Lung (tissue), 12 donors: Measurements from ENCODE around the gene SLCO2B1. TPM values are rescaled to one million over a fixed set of nuclear protein-coding genes. Genes with fewer than 3 reads are reported as not detected.

Experiments used
- ATAC-seq: fragments of 200-7000 bp; cut with Tn5 transposase; one replicate; pipeline ENCODE4 v1.9.1; 2020; ENCODE audit warnings: moderate number of reproducible peaks; ENCODE audit not compliant: insufficient read depth, low FRiP score
- DNase-seq, 3 donors: peaks; one replicate each; pipeline ENCODE4 v3.0.0-alpha.2; 2013 to 2017
- H3K27ac ChIP-seq, 2 donors: one replicate each; pipeline ENCODE4 v1.5.1; 2013; ENCODE audit warnings: mild to moderate bottlenecking in 2 of 2, moderate library complexity in 2 of 2, control low read depth in 1 of 2, inconsistent platforms in 1 of 2, low read depth in 1 of 2, low read length in 1 of 2
- H3K27me3 ChIP-seq, 3 donors: one replicate each; pipeline ENCODE4 v1.5.1; 2013; ENCODE audit warnings: low read length in 2 of 3; ENCODE audit not compliant: control insufficient read depth in 3 of 3, insufficient read depth in 3 of 3
- H3K36me3 ChIP-seq, 4 donors: one replicate each; pipeline ENCODE4 v1.5.1; 2013; ENCODE audit warnings: low read length in 4 of 4, mild to moderate bottlenecking in 1 of 4, moderate library complexity in 1 of 4; ENCODE audit not compliant: control insufficient read depth in 4 of 4, insufficient read depth in 4 of 4
- H3K4me1 ChIP-seq, 5 donors: one replicate each; pipeline ENCODE4 v1.5.1; 2013; ENCODE audit warnings: low read length in 5 of 5, mild to moderate bottlenecking in 2 of 5, moderate library complexity in 1 of 5; ENCODE audit not compliant: control insufficient read depth in 5 of 5, insufficient read depth in 5 of 5
- H3K4me3 ChIP-seq: one replicate; pipeline ENCODE4 v1.5.1; 2013; ENCODE audit warnings: mild to moderate bottlenecking, control low read depth, moderate library complexity
- H3K9ac ChIP-seq, 2 donors: one replicate each; pipeline ENCODE4 v1.5.1; 2013; ENCODE audit warnings: low read length in 2 of 2, control low read depth in 1 of 2; ENCODE audit not compliant: insufficient read depth in 1 of 2
- H3K9me3 ChIP-seq, 4 donors: one replicate each; pipeline ENCODE4 v1.5.1; 2013; ENCODE audit warnings: low read length in 3 of 4, mild to moderate bottlenecking in 1 of 4, moderate library complexity in 1 of 4; ENCODE audit not compliant: control insufficient read depth in 4 of 4, insufficient read depth in 3 of 4
- CTCF ChIP-seq: IDR thresholded peaks from 2 replicates; pipeline ENCODE4 v1.5.1; 2012; ENCODE audit warnings: mild to moderate bottlenecking; ENCODE audit errors: control extremely low read depth, extremely low read depth
- WGBS, 2 donors: extraction: QIAGEN DNeasy Blood & Tissue Kit; methylation state at CpG; one replicate each; pipeline ENCODE4 v1.1.7; 2013; 5-methylcytosine and 5-hydroxymethylcytosine counted together
- polyA plus RNA-seq, 2 donors: library from polyadenylated mRNA; stranded (reverse); fragments of 200-250 nt; gene quantifications; one replicate each; pipeline ENCODE4 v1.2.1, GENCODE V29; 2013
- total RNA-seq, 2 donors: library from RNA; depleted of rRNA in 1 of 2; stranded (reverse); fragments of >200 nt in 1 of 2; gene quantifications; one replicate each; pipeline ENCODE4 v1.2.1, GENCODE V29; 2014 to 2021
- donor health status: control.
- donor health status: control.
- donor health status: Bipolar disorder and iron deficiency.
- donor health status: healthy.
- donor health status: DM: yes; HTN: yes; CAD: no.

SLCO2B1 gene
- total and polyA plus RNA-seq, 4 donors: 22.2 to 244 (median 55.2) TPM

GRCh38 chr11:75200531-75200930 is 49.6 kb downstream of the SLCO2B1 start:
- H3K27ac ChIP-seq: no peak overlapping the region
- peaks cover 0 to 21% (median 0%) of the 10 kb centered on the region in 4 donors for H3K36me3 ChIP-seq
- no peak overlapping the region for H3K4me3 ChIP-seq
- WGBS, 2 donors: 87 to 97% methylated on average over 2 of the region's 2 CpGs
- no peak for TF ChIP-seq CTCF
- peaks cover 0 to 4% (median 0%) of the 10 kb centered on the region in 5 donors for H3K4me1 ChIP-seq
- H3K9me3 ChIP-seq: no peaks in the 10 kb centered on the region
- no peak overlapping the region for H3K9ac ChIP-seq
- H3K27me3 ChIP-seq: no peaks in the 10 kb centered on the region
- DNase-seq: no peak
- no peak for ATAC-seq

DNA sequence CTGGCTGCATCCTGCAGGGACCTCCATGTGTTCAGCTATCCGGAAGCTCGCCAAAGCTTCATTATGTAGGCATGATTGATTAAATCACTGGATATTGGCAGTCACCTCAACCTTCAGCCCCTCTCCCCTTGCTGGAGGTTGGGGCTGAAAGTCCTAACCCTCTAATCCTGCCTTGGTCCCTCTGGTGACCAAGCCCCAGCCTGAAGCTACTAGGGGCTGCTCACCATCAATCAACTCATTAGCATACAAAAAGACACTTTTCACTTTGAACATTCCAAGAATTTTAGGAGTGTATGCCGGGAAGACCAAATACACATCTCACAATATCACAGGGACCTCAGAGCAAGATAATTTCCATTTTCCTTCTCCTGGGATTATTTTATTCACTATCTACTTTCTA is 50.9 kb downstream of the SLCO2B1 start:
- Histone ChIP-seq H3K9ac (no peak overlapping the region), H3K27me3 (no peaks in the 10 kb centered on the region), H3K27ac (no peak overlapping the region), H3K36me3 (peaks cover 0 to 24% (median 0%) of the 10 kb centered on the region in 4 donors), H3K9me3 (no peaks in the 10 kb centered on the region), H3K4me1 (peaks cover 0 to 3% (median 0%) of the 10 kb centered on the region in 5 donors), H3K4me3 (no peak overlapping the region)
- 66 to 84% methylated on average over 3 of the region's 3 CpGs for WGBS, 2 donors
- TF ChIP-seq CTCF: no peak
- ATAC-seq (no peak), DNase-seq (no peak)

DNA sequence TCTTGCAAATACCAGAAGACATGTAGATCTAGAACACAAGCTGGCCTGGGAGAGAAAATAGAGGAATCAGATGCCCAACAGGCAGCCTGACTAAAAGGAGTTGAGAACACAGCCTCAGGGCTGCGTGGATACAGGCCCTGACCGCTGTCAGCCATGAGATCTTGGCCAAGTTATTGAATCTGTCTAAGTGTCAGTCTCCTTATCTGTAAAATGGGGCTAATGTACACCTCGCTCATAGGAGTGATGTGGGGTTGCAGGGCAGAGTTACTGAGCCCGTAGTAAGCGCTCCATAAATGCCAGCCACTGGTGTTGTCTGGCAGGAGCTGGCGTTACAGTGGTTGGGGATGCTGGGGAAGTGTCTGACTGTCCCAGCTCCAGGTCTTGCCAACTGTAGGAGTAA is 51.3 kb downstream of the SLCO2B1 start:
- Histone ChIP-seq H3K4me3 (no peak overlapping the region), H3K27me3 (no peaks in the 10 kb centered on the region), H3K36me3 (peaks cover 0 to 23% (median 0%) of the 10 kb centered on the region in 4 donors), H3K9ac (no peak overlapping the region), H3K9me3 (no peaks in the 10 kb centered on the region), H3K4me1 (peaks cover 0 to 3% (median 0%) of the 10 kb centered on the region in 5 donors), H3K27ac (no peak overlapping the region)
- WGBS, 2 donors: 86 to 92% methylated on average over 6 of the region's 6 CpGs
- no peak for DNase-seq
- no peak for ATAC-seq
- TF ChIP-seq CTCF: no peak

DNA sequence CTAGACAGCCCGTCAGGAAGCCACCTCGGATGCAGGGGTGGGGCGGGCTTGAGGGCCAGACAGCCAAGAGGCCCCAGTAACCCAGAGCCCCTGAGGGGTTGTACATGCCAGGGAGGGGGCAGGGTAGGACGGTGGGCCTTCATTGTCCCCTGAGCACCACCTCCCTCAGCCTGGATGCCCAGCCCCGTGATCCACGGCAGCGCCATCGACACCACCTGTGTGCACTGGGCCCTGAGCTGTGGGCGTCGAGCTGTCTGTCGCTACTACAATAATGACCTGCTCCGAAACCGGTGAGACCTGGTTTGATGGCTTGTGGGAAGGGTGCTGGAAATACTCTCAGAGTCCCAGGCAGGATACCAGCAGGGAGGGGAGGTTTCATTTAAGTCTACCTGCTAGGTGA is 52.2 kb downstream of the SLCO2B1 start:
- no peaks in the 10 kb centered on the region for H3K9me3 ChIP-seq
- no peaks in the 10 kb centered on the region for H3K27me3 ChIP-seq
- H3K27ac ChIP-seq: no peak overlapping the region
- TF ChIP-seq CTCF: no peak
- peaks cover 0 to 19% (median 0%) of the 10 kb centered on the region in 4 donors for H3K36me3 ChIP-seq
- 85% methylated on average over 13 of the region's 13 CpGs for WGBS, 2 donors
- H3K4me3 ChIP-seq: no peak overlapping the region
- no peak overlapping the region for H3K9ac ChIP-seq
- H3K4me1 ChIP-seq: peaks cover 0 to 3% (median 0%) of the 10 kb centered on the region in 5 donors
- ATAC-seq (no peak), DNase-seq (no peak)
